Vagina (tissue), 2 donors: ENCODE data around the gene HERC4.

ENCODE experiments used
- POLR2A ChIP-seq, 2 donors: fragments of 450-650 bp; IDR thresholded peaks; one replicate each; pipeline ENCODE4 v1.6.1; 2017; ENCODE audit warnings: antibody characterized with exemption in 2 of 2, mild to moderate bottlenecking in 2 of 2, moderate library complexity in 2 of 2
- POLR2AphosphoS5 ChIP-seq, 2 donors: sonication (generic); formaldehyde crosslinking; IDR thresholded peaks; one replicate each; pipeline ENCODE4 v1.9.0; 2017; ENCODE audit warnings: antibody characterized with exemption in 2 of 2, mild to moderate bottlenecking in 2 of 2, low read depth in 1 of 2; ENCODE audit not compliant: insufficient read depth in 1 of 2
- TF ChIP-seq, protein P1 (sequence below), 3 experiments: fragments of 450-650 bp in 2 of 3; fragments of 200-600 bp in 1 of 3; sonication (generic) in 1 of 3; IDR thresholded peaks; one replicate each; pipeline ENCODE4 v1.5.1; 2017 to 2019; ENCODE audit warnings: antibody characterized with exemption in 3 of 3, mild to moderate bottlenecking in 2 of 3, moderate library complexity in 2 of 3

- TF ChIP-seq, protein P1, sequence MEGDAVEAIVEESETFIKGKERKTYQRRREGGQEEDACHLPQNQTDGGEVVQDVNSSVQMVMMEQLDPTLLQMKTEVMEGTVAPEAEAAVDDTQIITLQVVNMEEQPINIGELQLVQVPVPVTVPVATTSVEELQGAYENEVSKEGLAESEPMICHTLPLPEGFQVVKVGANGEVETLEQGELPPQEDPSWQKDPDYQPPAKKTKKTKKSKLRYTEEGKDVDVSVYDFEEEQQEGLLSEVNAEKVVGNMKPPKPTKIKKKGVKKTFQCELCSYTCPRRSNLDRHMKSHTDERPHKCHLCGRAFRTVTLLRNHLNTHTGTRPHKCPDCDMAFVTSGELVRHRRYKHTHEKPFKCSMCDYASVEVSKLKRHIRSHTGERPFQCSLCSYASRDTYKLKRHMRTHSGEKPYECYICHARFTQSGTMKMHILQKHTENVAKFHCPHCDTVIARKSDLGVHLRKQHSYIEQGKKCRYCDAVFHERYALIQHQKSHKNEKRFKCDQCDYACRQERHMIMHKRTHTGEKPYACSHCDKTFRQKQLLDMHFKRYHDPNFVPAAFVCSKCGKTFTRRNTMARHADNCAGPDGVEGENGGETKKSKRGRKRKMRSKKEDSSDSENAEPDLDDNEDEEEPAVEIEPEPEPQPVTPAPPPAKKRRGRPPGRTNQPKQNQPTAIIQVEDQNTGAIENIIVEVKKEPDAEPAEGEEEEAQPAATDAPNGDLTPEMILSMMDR (IDR thresholded peaks at IDR 0.05), result no peak
- TF ChIP-seq POLR2AphosphoS5 (IDR thresholded peaks at IDR 0.05; ENCODE audit: insufficient read depth in 1 of 2, low read depth in 1 of 2) (no peak), POLR2A (IDR thresholded peaks at IDR 0.05) (no peak)
Measured at GRCh38 chr10:68111584-68111983, 36.5 kb upstream of the HERC4 start.
